WTC11 (cell line): ENCODE results near the gene RFC4.
A peak's percentile ranks its signal among the peaks of the same experiment; 100 is the strongest.

ENCODE experiments used
- ATF2 ChIP-seq: sonication (generic); formaldehyde crosslinking; IDR thresholded peaks from 2 replicates; pipeline ENCODE4 v1.8.1; 2022; ENCODE audit warnings: low read depth, missing genetic modification reagents, borderline replicate concordance
- ATF3 ChIP-seq: sonication (generic); formaldehyde crosslinking; conservative IDR thresholded peaks from 2 replicates; pipeline ENCODE4 v1.8.1; 2022; ENCODE audit warnings: mild to moderate bottlenecking, missing genetic modification reagents
- ATF6 ChIP-seq: sonication (generic); formaldehyde crosslinking; IDR thresholded peaks from 2 replicates; pipeline ENCODE4 v1.8.1; 2023; ENCODE audit warnings: mild to moderate bottlenecking, missing genetic modification reagents
- CREB1 ChIP-seq: sonication (generic); formaldehyde crosslinking; IDR thresholded peaks from 2 replicates; pipeline ENCODE4 v1.8.0; 2023; ENCODE audit warnings: mild to moderate bottlenecking, missing genetic modification reagents
- CTCF ChIP-seq: fragments of 200-600 bp; IDR thresholded peaks from 2 replicates; pipeline ENCODE4 v1.8.0; 2022; ENCODE audit warnings: antibody characterized with exemption
- IRF1 ChIP-seq: sonication (generic); formaldehyde crosslinking; IDR thresholded peaks from 2 replicates; pipeline ENCODE4 v1.8.0; 2023; ENCODE audit warnings: missing genetic modification reagents
- NFYB ChIP-seq: sonication (generic); formaldehyde crosslinking; conservative IDR thresholded peaks from 2 replicates; pipeline ENCODE4 v1.8.0; 2022; ENCODE audit warnings: low read depth, missing genetic modification reagents
- PREB ChIP-seq: sonication (generic); formaldehyde crosslinking; IDR thresholded peaks from 2 replicates; pipeline ENCODE4 v1.8.1; 2022; ENCODE audit warnings: mild to moderate bottlenecking, missing genetic modification reagents, moderate library complexity, borderline replicate concordance
- RELA ChIP-seq: sonication (generic); formaldehyde crosslinking; IDR thresholded peaks from 2 replicates; pipeline ENCODE4 v1.8.1; 2022; ENCODE audit warnings: missing genetic modification reagents, mild to moderate bottlenecking, borderline replicate concordance
- SP1 ChIP-seq: sonication (generic); formaldehyde crosslinking; conservative IDR thresholded peaks from 2 replicates; pipeline ENCODE4 v1.8.1; 2022; ENCODE audit warnings: missing genetic modification reagents
- ZNF416 ChIP-seq: fragments of 250-450 bp; sonication (Bioruptor Pico); IDR thresholded peaks from 2 replicates; pipeline ENCODE4 v1.9.0; 2021; ENCODE audit warnings: mild to moderate bottlenecking, inconsistent platforms

- TF ChIP-seq SP1 (CRISPR knock-in tag) (0 out of 2 replicates have a peak, but pooled peaks have one; percentile 8), ZNF416 (CRISPR knock-in tag) (peak; percentile 88; the same call in 1 of the 2 replicates), NFYB (CRISPR knock-in tag) (no peak), ATF6 (no peak), CREB1 (CRISPR knock-in tag) (no peak), CTCF (no peak), IRF1 (CRISPR knock-in tag) (peak; percentile 53; the same call in 1 of the 2 replicates), ATF2 (CRISPR knock-in tag) (no peak), ATF3 (CRISPR knock-in tag) (no peak), PREB (CRISPR knock-in tag) (no peak; the same call in 1 of the 2 replicates), RELA (CRISPR knock-in tag) (no peak)
These were observed 22.4 kb downstream of the RFC4 start for GRCh38 chr3:186783731-186784515.
